Body of pancreas (tissue), 4 donors: ENCODE data around the gene MAP3K7.

Source experiments
- CTCF ChIP-seq, 7 experiments: fragments of 450-650 bp in 4 of 7; fragments of 200-600 bp in 3 of 7; sonication (generic) in 3 of 7; IDR thresholded peaks; one replicate each; pipeline ENCODE4 v1.5.1; 2016 to 2019; ENCODE audit warnings: antibody characterized with exemption in 7 of 7
- POLR2A ChIP-seq, 3 donors: fragments of 450-650 bp; IDR thresholded peaks; one replicate each; pipeline ENCODE4 v1.6.1; 2016; ENCODE audit warnings: antibody characterized with exemption in 3 of 3, mild to moderate bottlenecking in 2 of 3

DNA sequence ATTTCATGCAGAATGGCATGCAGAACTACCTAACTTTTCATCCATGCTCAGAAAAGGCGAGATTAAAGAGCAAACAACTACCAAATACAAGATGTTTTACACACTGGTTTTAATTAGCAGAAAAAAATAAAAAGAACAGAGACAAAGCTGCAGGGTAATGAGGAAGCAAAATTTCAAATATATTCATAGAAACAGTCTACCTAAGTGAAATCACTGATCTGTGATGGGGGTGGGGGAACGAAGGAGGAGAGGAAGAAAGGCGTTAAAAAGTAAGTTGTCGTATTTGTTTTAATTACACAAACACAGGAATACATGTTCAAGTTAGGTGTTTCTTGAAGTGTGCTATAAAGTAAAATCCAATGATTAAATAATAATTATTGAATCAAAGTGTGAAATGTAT is 42.1 kb downstream of the MAP3K7 start:
- TF ChIP-seq CTCF (IDR thresholded peaks at IDR 0.05) = no peak
- no peak for TF ChIP-seq POLR2A (IDR thresholded peaks at IDR 0.05)
